ENCODE measurements around the gene EPOP. TPM values are rescaled to one million over a fixed set of nuclear protein-coding genes. Genes with fewer than 3 reads are reported as not detected.
"Not testable (repeated sequence)": the region's sequence is repeated elsewhere in the genome, so short reads cannot be mapped to it uniquely, and the experiment has no call there.

Gene EPOP
- total RNA-seq, 1 donor from 2014 or later, result 2.8 TPM

DNA sequence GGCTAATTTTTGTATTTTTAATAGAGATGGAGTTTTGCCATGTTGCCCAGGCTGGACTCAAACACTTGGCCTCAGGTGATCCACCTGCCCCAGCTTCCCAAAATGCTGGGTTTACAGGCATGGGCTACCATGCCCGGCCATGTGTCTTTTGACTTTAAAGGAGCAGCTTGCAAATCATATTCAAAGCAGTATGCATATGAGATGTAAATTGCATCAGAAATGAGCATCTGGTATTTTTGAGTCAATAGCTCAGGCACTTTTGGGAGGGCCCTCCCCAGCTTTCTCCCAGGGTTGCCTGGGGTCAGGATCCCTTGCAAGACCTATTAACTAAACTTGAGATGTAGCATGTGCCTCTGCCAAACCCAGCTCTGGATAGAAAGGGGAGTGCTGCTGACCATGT, 21.5 kb downstream of the EPOP start:
- no peak for DNase-seq (ENCODE audit: low spot score)

DNA sequence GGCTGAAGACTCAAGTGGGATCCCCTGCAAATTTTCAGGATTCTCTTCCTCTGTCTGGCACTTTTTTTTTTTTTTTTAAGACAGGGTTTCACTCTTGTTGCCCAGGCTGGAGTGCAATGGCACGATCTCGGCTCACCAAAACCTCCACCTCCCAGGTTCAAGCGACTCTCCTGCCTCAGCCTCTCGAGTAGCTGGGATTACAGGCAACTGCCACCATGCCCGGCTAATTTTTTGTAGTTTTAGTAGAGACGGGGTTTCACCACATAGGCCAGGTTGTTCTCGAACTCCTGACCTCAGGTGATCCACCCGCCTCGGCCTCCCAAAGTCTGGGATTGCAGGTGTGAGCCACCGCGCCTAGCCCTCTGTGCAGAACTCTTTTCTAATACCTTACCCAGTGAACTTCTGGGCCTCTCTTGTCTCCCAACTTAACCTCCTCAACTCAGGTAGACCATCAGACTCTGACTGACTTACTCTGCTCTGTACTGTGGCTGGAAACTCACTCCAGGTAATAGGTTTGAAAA, 24.0 kb downstream of the EPOP start:
- not testable (repeated sequence) for DNase-seq (ENCODE audit: low spot score)

DNA sequence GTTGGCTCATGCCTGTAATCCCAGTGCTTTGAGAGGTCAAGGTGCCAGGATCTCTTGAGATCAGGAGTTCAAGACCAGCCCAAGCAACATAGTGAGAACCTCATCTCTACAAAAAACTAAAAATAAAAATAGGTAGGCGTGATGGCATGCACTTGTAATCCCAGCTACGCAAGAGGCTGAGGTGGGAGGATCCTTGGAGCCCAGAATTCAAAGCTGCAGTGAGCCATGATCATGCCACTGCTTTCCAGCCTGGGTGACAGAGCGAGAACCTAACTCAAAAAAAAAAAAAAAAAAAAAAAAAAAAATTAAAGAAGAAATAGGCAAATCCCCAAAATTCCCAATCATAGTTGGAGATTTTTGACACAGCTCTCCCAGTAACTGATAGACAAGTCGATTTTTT, 36.8 kb downstream of the EPOP start:
- DNase-seq (ENCODE audit: low spot score), result no peak

DNA sequence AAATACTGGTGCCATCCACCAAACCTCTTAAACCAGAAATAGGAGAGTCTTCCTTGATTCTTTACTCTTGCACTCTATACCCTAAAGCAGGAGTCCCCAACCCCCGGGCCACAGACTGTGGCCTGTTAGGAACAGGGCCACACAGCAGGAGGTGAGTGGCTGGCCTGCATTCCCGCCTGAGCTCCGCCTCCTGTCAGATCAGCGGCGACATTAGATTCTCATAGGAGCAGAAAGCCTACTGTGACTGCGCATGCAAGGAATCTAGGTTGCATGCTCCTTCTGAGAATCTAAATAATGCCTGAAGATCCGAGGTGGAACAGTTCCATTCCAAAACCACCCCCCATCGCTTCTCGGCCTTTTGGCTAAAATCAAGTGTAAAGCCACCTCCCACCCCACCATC, 38.7 kb downstream of the EPOP start:
- no peak for DNase-seq (ENCODE audit: low spot score)

DNA sequence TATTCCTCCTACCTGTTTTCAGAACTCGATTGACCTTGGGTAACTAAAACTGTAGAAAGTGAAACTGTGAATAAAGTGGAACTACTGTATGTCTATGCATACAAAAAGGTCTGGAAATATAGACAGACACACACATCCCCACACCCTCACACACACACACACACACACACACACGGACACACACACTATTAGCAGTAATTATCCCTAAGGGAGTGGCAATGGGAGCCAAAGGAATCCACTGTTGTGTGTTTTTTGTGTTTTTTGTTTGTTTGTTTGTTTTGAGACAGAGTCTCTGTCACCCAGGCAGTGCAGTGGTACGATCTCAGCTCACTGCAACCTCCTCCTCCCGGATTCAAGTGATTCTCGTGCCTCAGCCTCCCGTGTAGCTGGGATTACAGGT, 42.4 kb downstream of the EPOP start:
- DNase-seq (ENCODE audit: low spot score), result no peak

- no peak for DNase-seq (ENCODE audit: low spot score)
Observed at GRCh38 chr17:38628441-38628840, 46.3 kb downstream of the EPOP start.

DNA sequence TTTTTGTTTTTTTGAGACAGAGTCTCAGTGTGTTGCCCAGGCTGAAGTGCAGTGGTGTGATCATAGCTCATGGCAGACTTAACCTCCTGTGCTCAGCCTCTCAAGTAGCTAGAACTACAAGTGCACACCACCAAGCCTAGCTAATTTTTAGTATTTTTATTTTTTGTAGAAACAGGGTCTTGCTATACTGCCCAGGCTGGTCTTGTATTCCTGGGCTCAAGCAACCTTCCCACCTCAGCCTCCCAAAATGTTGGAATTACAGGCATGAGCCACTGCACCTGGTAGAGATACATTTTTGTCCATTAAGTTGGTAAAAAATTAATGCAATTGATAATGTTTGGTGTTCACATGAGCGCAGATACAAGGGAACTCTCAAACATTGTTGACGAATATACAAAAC, 46.8 kb downstream of the EPOP start:
- DNase-seq (ENCODE audit: low spot score), result no peak

GRCh38 chr17:38626606-38627226, 48.0 kb downstream of the EPOP start:
- DNase-seq (ENCODE audit: low spot score), result not testable (repeated sequence)

DNA sequence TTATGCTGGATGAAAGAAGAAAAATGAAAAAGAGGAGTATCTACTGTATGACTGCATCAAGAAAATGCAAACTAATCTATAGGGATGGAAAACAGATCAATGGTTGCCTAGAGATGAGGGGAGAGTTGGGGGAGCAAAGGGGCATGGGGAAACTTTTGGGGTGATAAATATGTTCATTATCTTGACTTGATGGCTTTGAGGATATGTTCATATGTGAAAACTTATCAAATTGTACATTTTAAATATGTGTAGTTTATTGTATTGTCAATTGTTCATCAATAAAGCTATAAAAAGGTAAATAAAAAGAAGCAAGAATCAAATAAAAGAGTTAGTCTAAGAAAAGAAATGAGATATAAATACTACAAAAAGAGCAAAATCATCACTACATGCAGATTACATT, 49.3 kb downstream of the EPOP start:
- no peak for DNase-seq (ENCODE audit: low spot score)

- DNase-seq (ENCODE audit: low spot score), result not testable (repeated sequence)
Observed at GRCh38 chr17:38624782-38625355, 49.9 kb downstream of the EPOP start.

Other genes with a start within 250 kb of the EPOP start
- gene ARHGAP23, start 246.5 kb downstream of the EPOP start, total RNA-seq, result 37.6 TPM
- 4.5 TPM for gene SRCIN1, start 69.0 kb downstream of the EPOP start, total RNA-seq
- gene MLLT6, start 30.3 kb upstream of the EPOP start, total RNA-seq, result 175 TPM
- gene CISD3, start 55.4 kb upstream of the EPOP start, total RNA-seq, result 51.5 TPM
- gene PCGF2, start 73.4 kb upstream of the EPOP start, total RNA-seq, result 52.3 TPM
- 119 TPM for gene PSMB3, start 77.8 kb upstream of the EPOP start, total RNA-seq
- 46.7 TPM for gene PIP4K2B, start 124.6 kb upstream of the EPOP start, total RNA-seq
- 19.3 TPM for gene CWC25, start 150.4 kb upstream of the EPOP start, total RNA-seq
- gene RPL23, start 178.8 kb upstream of the EPOP start, total RNA-seq, result 984 TPM
- 247 TPM for gene LASP1, start 195.1 kb upstream of the EPOP start, total RNA-seq